ENCODE measurements around the gene CCDC137. TPM values are rescaled to one million over a fixed set of nuclear protein-coding genes. Genes with fewer than 3 reads are reported as not detected.
A peak's percentile ranks its signal among the peaks of the same experiment; 100 is the strongest.
"Not testable (repeated sequence)": the region's sequence is repeated elsewhere in the genome, so short reads cannot be mapped to it uniquely, and the experiment has no call there.

Gene CCDC137
- total RNA-seq (10 to 100 TPM in 1 of 2 donors, 1 to 10 TPM in 1; 3.9 to 11.9 TPM), polyA plus RNA-seq (ENCODE audit: insufficient read length in 2 of 2) (10 to 100 TPM; 21.1 to 25.9 TPM)
- long read RNA-seq, donor 1, transcript CCDC137-201 (6 exons, 2,468 nt), result major isoform, 7 of 99 reads
- long read RNA-seq, donor 1, partial matches to known transcripts, result 61 of 99 reads
- long read RNA-seq, donor 1, other reads (novel, unspliced or antisense), result 31 of 99 reads
- long read RNA-seq, donor 2, partial matches to known transcripts, result 0 of 1 reads
- long read RNA-seq, donor 2, other reads (novel, unspliced or antisense), result 0 of 1 reads
- long read RNA-seq, donor 3, transcript CCDC137-201 (6 exons, 2,468 nt), result major isoform, 5 of 5 reads
- long read RNA-seq, donor 3, partial matches to known transcripts, result 0 of 5 reads
- long read RNA-seq, donor 3, other reads (novel, unspliced or antisense), result 0 of 5 reads
- long read RNA-seq, donor 4, transcript CCDC137-201 (6 exons, 2,468 nt), result major isoform, 6 of 14 reads
- long read RNA-seq, donor 4, partial matches to known transcripts, result 7 of 14 reads
- long read RNA-seq, donor 4, other reads (novel, unspliced or antisense), result 0 of 14 reads

GRCh38 chr17:81666342-81667191 lies at the start of gene CCDC137, which contains the start of gene OXLD1:
Gene CCDC137 (plus strand): TSS chr17:81666737. CDS start chr17:81666767, 30 bp downstream.
Gene OXLD1 (minus strand): TSS chr17:81666605. CDS start chr17:81666577, 28 bp downstream.
- peaks cover 54% of the 10 kb centered on the region for H3K36me3 ChIP-seq (ENCODE audit: control insufficient read depth, insufficient read depth, low read length)

GRCh38 chr17:81616877-81617276 lies 49.7 kb upstream of the CCDC137 start:
- no peak for DNase-seq (ENCODE audit: low read depth in 4 of 6, low spot score in 6 of 6)
- H3K9me3 ChIP-seq (ENCODE audit: control insufficient read depth, insufficient read depth, low read length), result no peaks in the 10 kb centered on the region
- H3K4me3 ChIP-seq (ENCODE audit: low read depth, low read length), result no peak overlapping the region
- 49% methylated on average over 6 of the region's 7 CpGs for WGBS (ENCODE audit: insufficient coverage)
- H3K27ac ChIP-seq (ENCODE audit: low read depth, low read length), result no peak overlapping the region
- no peaks in the 10 kb centered on the region for H3K4me1 ChIP-seq (ENCODE audit: control insufficient read depth, insufficient read depth, low read length)
- H3K27me3 ChIP-seq (ENCODE audit: control insufficient read depth, insufficient read depth, low read length), result no peaks in the 10 kb centered on the region
- peaks cover 81% of the 10 kb centered on the region for H3K36me3 ChIP-seq (ENCODE audit: control insufficient read depth, insufficient read depth, low read length)

More at GRCh38 chr17:81666342-81667191, at the start of gene CCDC137, which contains the start of gene OXLD1:
- no peaks in the 10 kb centered on the region for H3K9me3 ChIP-seq (ENCODE audit: control insufficient read depth, insufficient read depth, low read length)
- WGBS (ENCODE audit: insufficient coverage), result under 1% methylated on average over 96 of the region's 96 CpGs
- no peaks in the 10 kb centered on the region for H3K27me3 ChIP-seq (ENCODE audit: control insufficient read depth, insufficient read depth, low read length)
- peak; percentile 80 to 98 (median 92) for DNase-seq (ENCODE audit: low read depth in 4 of 6, low spot score in 6 of 6)
- peak within 1 kb of the TSS; percentile 84 for H3K4me3 ChIP-seq (ENCODE audit: low read depth, low read length)
- H3K4me1 ChIP-seq (ENCODE audit: control insufficient read depth, insufficient read depth, low read length), result peaks cover 23% of the 10 kb centered on the region
- peak within 1 kb of the TSS; percentile 67 for H3K27ac ChIP-seq (ENCODE audit: low read depth, low read length)

GRCh38 chr17:81618307-81618706 lies 48.2 kb upstream of the CCDC137 start:
- WGBS (ENCODE audit: insufficient coverage), result no CpG with 5 or more reads among the region's 36 CpGs
- not testable (repeated sequence) for H3K27me3 ChIP-seq (ENCODE audit: control insufficient read depth, insufficient read depth, low read length); H3K9me3 ChIP-seq (ENCODE audit: control insufficient read depth, insufficient read depth, low read length); DNase-seq (ENCODE audit: low read depth in 4 of 6, low spot score in 6 of 6); H3K4me3 ChIP-seq (ENCODE audit: low read depth, low read length); H3K27ac ChIP-seq (ENCODE audit: low read depth, low read length); H3K4me1 ChIP-seq (ENCODE audit: control insufficient read depth, insufficient read depth, low read length)
- peaks cover 83% of the 10 kb centered on the region for H3K36me3 ChIP-seq (ENCODE audit: control insufficient read depth, insufficient read depth, low read length)

GRCh38 chr17:81621494-81622130 lies 44.9 kb upstream of the CCDC137 start:
- H3K9me3 ChIP-seq (ENCODE audit: control insufficient read depth, insufficient read depth, low read length), result no peaks in the 10 kb centered on the region
- no peak overlapping the region for H3K4me3 ChIP-seq (ENCODE audit: low read depth, low read length)
- WGBS (ENCODE audit: insufficient coverage), result 85% methylated on average over 6 of the region's 11 CpGs
- H3K27me3 ChIP-seq (ENCODE audit: control insufficient read depth, insufficient read depth, low read length), result no peaks in the 10 kb centered on the region
- no peak overlapping the region for H3K27ac ChIP-seq (ENCODE audit: low read depth, low read length)
- DNase-seq (ENCODE audit: low read depth in 4 of 6, low spot score in 6 of 6), result no peak
- no peaks in the 10 kb centered on the region for H3K4me1 ChIP-seq (ENCODE audit: control insufficient read depth, insufficient read depth, low read length)
- peaks cover 86% of the 10 kb centered on the region for H3K36me3 ChIP-seq (ENCODE audit: control insufficient read depth, insufficient read depth, low read length)

GRCh38 chr17:81630274-81630673 lies 36.3 kb upstream of the CCDC137 start:
- Histone ChIP-seq H3K4me3 (ENCODE audit: low read depth, low read length) (no peak overlapping the region), H3K27ac (ENCODE audit: low read depth, low read length) (no peak overlapping the region), H3K27me3 (ENCODE audit: control insufficient read depth, insufficient read depth, low read length) (no peaks in the 10 kb centered on the region), H3K4me1 (ENCODE audit: control insufficient read depth, insufficient read depth, low read length) (peaks cover under 1% of the 10 kb centered on the region), H3K36me3 (ENCODE audit: control insufficient read depth, insufficient read depth, low read length) (peaks cover 48% of the 10 kb centered on the region), H3K9me3 (ENCODE audit: control insufficient read depth, insufficient read depth, low read length) (no peaks in the 10 kb centered on the region)
- DNase-seq (ENCODE audit: low read depth in 4 of 6, low spot score in 6 of 6), result no peak
- WGBS (ENCODE audit: insufficient coverage), result 93% methylated on average over 7 of the region's 8 CpGs

GRCh38 chr17:81631482-81631881 lies 35.1 kb upstream of the CCDC137 start:
- H3K27ac ChIP-seq (ENCODE audit: low read depth, low read length), result no peak overlapping the region
- H3K9me3 ChIP-seq (ENCODE audit: control insufficient read depth, insufficient read depth, low read length), result no peaks in the 10 kb centered on the region
- H3K4me1 ChIP-seq (ENCODE audit: control insufficient read depth, insufficient read depth, low read length), result peaks cover 13% of the 10 kb centered on the region
- no peak overlapping the region for H3K4me3 ChIP-seq (ENCODE audit: low read depth, low read length)
- H3K27me3 ChIP-seq (ENCODE audit: control insufficient read depth, insufficient read depth, low read length), result no peaks in the 10 kb centered on the region
- WGBS (ENCODE audit: insufficient coverage), result 90% methylated on average over 6 of the region's 7 CpGs
- H3K36me3 ChIP-seq (ENCODE audit: control insufficient read depth, insufficient read depth, low read length), result peaks cover 36% of the 10 kb centered on the region
- no peak for DNase-seq (ENCODE audit: low read depth in 4 of 6, low spot score in 6 of 6)

- Histone ChIP-seq H3K9me3 (ENCODE audit: control insufficient read depth, insufficient read depth, low read length) (no peaks in the 10 kb centered on the region), H3K4me3 (ENCODE audit: low read depth, low read length) (no peak overlapping the region), H3K27ac (ENCODE audit: low read depth, low read length) (no peak overlapping the region), H3K27me3 (ENCODE audit: control insufficient read depth, insufficient read depth, low read length) (no peaks in the 10 kb centered on the region), H3K4me1 (ENCODE audit: control insufficient read depth, insufficient read depth, low read length) (peaks cover 18% of the 10 kb centered on the region), H3K36me3 (ENCODE audit: control insufficient read depth, insufficient read depth, low read length) (peaks cover 8% of the 10 kb centered on the region)
- no peak for DNase-seq (ENCODE audit: low read depth in 4 of 6, low spot score in 6 of 6)
- WGBS (ENCODE audit: insufficient coverage), result 96% methylated on average over 5 of the region's 5 CpGs
These were observed 31.1 kb upstream of the CCDC137 start for GRCh38 chr17:81635431-81635830.

- Histone ChIP-seq H3K4me1 (ENCODE audit: control insufficient read depth, insufficient read depth, low read length) (peaks cover 18% of the 10 kb centered on the region), H3K27ac (ENCODE audit: low read depth, low read length) (peak overlapping the region; percentile 69), H3K9me3 (ENCODE audit: control insufficient read depth, insufficient read depth, low read length) (no peaks in the 10 kb centered on the region), H3K4me3 (ENCODE audit: low read depth, low read length) (peak overlapping the region; percentile 92), H3K27me3 (ENCODE audit: control insufficient read depth, insufficient read depth, low read length) (no peaks in the 10 kb centered on the region), H3K36me3 (ENCODE audit: control insufficient read depth, insufficient read depth, low read length) (peaks cover 6% of the 10 kb centered on the region)
- no peak for DNase-seq (ENCODE audit: low read depth in 4 of 6, low spot score in 6 of 6)
- WGBS (ENCODE audit: insufficient coverage), result 37% methylated on average over 15 of the region's 18 CpGs
These were observed 30.5 kb upstream of the CCDC137 start for GRCh38 chr17:81635973-81636504.

All from spinal cord (tissue), 10 donors.